AG09319 (cell line): Measurements from ENCODE around the gene INPP4B.

Experiments
- DNase-seq: peaks from one replicate; pipeline ENCODE4 v3.0.0-alpha.2; 2010; ENCODE audit warnings: low read depth; ENCODE audit errors: extremely low read depth
- CTCF ChIP-seq: IDR thresholded peaks from 2 replicates; pipeline ENCODE4 v1.5.1; 2011; ENCODE audit warnings: low read depth, mild to moderate bottlenecking, inconsistent platforms, low read length, moderate library complexity

The INPP4B gene

GRCh38 chr4:142312391-142312790 is 533.7 kb downstream of the INPP4B start:
- no peak for DNase-seq
- TF ChIP-seq CTCF, result no peak

DNA sequence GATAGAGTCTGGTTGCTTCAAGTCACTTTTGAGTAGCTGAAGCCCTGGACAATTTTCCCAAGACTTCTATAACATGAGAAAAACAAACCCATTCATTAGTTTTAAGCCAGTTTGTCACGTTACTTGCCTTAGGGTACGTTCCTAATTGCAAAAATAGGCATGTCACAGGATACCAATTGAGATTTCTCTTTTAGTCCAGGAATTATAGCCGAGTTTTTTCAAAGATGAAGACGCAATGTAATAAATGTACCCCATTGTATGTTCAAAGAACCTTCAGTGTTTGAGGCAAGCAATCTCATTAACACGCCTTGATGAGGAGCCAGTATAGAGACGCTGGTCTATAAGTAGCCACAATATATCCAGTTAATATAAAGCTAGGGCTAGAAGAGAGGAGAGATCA is 534.2 kb downstream of the INPP4B start:
- no peak for DNase-seq
- TF ChIP-seq CTCF, result no peak

DNA sequence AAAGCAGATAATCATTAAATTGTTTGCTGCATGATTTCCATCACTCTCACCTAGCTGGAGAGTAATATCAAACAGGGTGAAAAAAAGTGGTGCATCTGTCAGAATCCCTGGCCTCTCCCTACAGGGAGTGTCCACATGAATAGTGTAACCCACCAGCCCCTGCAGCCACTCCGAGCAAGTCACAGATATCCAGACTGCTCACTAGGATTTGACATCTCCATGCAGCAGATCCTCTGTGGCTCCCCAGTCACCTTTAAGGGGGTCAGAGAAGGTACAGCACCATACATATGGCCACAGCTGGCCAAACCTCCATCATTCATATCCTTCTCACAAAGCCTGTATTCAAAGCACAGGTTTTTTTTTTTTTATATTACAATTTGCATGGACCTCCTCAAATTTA is 536.3 kb downstream of the INPP4B start:
- DNase-seq, result no peak
- no peak for TF ChIP-seq CTCF

- TF ChIP-seq CTCF, result no peak
- no peak for DNase-seq
Measured at GRCh38 chr4:142307857-142308256, 538.2 kb downstream of the INPP4B start.

GRCh38 chr4:142297313-142297712 is 548.8 kb downstream of the INPP4B start:
- DNase-seq, result no peak
- no peak for TF ChIP-seq CTCF

DNA sequence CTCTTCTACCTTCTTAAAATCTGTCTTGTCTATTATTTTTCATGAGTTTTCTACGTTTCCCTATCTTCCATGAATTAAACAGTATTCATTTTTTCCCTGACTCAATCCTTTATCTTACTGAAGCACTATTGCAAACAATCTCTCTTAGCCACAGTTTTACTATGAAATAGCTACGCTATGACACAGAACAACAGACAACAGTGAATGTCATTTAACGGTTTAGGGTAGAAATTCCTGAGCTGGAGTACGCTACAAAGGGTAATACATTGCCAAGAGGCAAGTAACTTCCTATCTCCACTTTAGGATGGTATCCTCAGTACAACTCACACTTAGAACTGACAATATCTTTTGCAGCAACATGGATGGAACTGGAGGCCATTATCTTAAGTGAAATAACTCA is 552.6 kb downstream of the INPP4B start:
- no peak for DNase-seq
- no peak for TF ChIP-seq CTCF

DNA sequence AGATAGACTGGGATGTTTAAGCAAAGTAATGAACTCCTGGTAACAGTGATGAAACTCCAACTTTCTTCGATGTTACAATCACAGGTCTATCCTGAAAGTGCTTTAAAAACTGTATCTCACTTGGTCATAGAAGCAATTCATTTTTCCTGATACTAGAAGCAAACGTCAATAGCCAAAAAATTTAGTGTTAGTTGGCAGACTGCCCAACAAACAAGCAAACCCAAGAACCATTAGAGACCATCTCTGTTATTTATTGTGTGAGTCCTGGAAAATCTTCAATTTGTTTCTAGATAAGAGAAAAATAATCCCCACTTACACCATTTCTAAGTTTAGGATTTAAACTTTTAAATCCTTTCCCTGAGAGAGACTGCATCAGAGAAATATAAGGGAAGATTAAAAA is 553.9 kb downstream of the INPP4B start:
- no peak for TF ChIP-seq CTCF
- DNase-seq, result no peak
